ENCODE results near the gene WDFY3.

DNA sequence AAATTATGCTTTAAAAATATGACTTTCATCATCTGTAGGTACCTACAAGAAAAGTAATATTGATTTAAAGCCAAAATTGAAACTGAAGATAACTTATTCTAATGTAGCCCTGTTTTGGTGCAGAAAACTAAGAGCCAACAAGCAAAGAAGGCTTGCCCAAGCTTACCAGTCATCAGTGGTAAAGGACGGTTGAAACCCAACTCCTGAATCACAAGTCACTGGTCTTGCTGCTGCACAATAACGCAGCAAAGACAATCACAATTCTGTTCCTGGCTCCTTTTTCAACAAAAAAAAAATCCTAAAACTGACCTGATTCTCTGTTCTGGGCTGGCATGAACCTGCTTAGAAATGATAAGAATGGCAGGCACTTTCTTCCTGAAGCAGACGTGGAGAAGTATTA lies 34.5 kb downstream of the WDFY3 start:
- TF ChIP-seq STAT1 (IDR thresholded peaks at IDR 0.05; ENCODE audit: unreplicated experiment) (no peak), JUNB (IDR thresholded peaks at IDR 0.05; ENCODE audit: unreplicated experiment) (no peak), POLR2AphosphoS5 (IDR thresholded peaks at IDR 0.05; ENCODE audit: low read depth) (no peak), NANOG (IDR thresholded peaks at IDR 0.05; ENCODE audit: borderline replicate concordance) (no peak), EZH2 (IDR thresholded peaks at IDR 0.05; ENCODE audit: low read depth, unreplicated experiment) (no peak), EZH2phosphoT487 (IDR thresholded peaks at IDR 0.05; ENCODE audit: unreplicated experiment) (no peak), CREB1 (CRISPR knock-in tag; IDR thresholded peaks at IDR 0.05; ENCODE audit: low read depth) (no peak), ZNF114 (CRISPR knock-in tag; IDR thresholded peaks at IDR 0.05) (no peak)
- TF ChIP-seq, protein P1, sequence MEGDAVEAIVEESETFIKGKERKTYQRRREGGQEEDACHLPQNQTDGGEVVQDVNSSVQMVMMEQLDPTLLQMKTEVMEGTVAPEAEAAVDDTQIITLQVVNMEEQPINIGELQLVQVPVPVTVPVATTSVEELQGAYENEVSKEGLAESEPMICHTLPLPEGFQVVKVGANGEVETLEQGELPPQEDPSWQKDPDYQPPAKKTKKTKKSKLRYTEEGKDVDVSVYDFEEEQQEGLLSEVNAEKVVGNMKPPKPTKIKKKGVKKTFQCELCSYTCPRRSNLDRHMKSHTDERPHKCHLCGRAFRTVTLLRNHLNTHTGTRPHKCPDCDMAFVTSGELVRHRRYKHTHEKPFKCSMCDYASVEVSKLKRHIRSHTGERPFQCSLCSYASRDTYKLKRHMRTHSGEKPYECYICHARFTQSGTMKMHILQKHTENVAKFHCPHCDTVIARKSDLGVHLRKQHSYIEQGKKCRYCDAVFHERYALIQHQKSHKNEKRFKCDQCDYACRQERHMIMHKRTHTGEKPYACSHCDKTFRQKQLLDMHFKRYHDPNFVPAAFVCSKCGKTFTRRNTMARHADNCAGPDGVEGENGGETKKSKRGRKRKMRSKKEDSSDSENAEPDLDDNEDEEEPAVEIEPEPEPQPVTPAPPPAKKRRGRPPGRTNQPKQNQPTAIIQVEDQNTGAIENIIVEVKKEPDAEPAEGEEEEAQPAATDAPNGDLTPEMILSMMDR (conservative IDR thresholded peaks at IDR 0.05; ENCODE audit: low read depth in 2 of 2): no peak
- TF ChIP-seq, protein P2, sequence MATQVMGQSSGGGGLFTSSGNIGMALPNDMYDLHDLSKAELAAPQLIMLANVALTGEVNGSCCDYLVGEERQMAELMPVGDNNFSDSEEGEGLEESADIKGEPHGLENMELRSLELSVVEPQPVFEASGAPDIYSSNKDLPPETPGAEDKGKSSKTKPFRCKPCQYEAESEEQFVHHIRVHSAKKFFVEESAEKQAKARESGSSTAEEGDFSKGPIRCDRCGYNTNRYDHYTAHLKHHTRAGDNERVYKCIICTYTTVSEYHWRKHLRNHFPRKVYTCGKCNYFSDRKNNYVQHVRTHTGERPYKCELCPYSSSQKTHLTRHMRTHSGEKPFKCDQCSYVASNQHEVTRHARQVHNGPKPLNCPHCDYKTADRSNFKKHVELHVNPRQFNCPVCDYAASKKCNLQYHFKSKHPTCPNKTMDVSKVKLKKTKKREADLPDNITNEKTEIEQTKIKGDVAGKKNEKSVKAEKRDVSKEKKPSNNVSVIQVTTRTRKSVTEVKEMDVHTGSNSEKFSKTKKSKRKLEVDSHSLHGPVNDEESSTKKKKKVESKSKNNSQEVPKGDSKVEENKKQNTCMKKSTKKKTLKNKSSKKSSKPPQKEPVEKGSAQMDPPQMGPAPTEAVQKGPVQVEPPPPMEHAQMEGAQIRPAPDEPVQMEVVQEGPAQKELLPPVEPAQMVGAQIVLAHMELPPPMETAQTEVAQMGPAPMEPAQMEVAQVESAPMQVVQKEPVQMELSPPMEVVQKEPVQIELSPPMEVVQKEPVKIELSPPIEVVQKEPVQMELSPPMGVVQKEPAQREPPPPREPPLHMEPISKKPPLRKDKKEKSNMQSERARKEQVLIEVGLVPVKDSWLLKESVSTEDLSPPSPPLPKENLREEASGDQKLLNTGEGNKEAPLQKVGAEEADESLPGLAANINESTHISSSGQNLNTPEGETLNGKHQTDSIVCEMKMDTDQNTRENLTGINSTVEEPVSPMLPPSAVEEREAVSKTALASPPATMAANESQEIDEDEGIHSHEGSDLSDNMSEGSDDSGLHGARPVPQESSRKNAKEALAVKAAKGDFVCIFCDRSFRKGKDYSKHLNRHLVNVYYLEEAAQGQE (IDR thresholded peaks at IDR 0.05; ENCODE audit: unreplicated experiment): no peak
- TF ChIP-seq, protein P3, sequence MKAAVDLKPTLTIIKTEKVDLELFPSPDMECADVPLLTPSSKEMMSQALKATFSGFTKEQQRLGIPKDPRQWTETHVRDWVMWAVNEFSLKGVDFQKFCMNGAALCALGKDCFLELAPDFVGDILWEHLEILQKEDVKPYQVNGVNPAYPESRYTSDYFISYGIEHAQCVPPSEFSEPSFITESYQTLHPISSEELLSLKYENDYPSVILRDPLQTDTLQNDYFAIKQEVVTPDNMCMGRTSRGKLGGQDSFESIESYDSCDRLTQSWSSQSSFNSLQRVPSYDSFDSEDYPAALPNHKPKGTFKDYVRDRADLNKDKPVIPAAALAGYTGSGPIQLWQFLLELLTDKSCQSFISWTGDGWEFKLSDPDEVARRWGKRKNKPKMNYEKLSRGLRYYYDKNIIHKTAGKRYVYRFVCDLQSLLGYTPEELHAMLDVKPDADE (IDR thresholded peaks at IDR 0.05): no peak
